ENCODE data around the gene HYAL2. TPM values are rescaled to one million over a fixed set of nuclear protein-coding genes. Genes with fewer than 3 reads are reported as not detected.
A peak's percentile ranks its signal among the peaks of the same experiment; 100 is the strongest.

HYAL2 gene
- total and polyA plus RNA-seq, 9 of the 15 experiments (the other 6 are each of a cell fraction or from before 2014, with no cell fraction given), result 0.36 to 22.7 (median 11.4) TPM; not detected in 1

- CTCF ChIA-PET (ENCODE audit: low intra/inter-chr PET ratio), result no interaction called here
- POLR2A ChIA-PET, result interaction anchor here (0.6 to 1.0 kb wide), 3 partner anchors 16 to 98 kb away, joined by 3 to 4 read pairs (median 3); no protein-coding TSS in a partner anchor
- DNase-seq (ENCODE audit: extremely low read depth in 1 of 4, low spot score in 3 of 4), result no peak
- H3K9ac ChIP-seq (ENCODE audit: insufficient read depth in 1 of 2, low read depth in 2 of 2, low read length in 2 of 2), result peak overlapping the region in 1 of 2 experiments; percentile 76; a peak in 3 of 4 replicates
- H3K4me2 ChIP-seq (ENCODE audit: insufficient read depth, low read length), result no peak overlapping the region
- peak overlapping the region; percentile 49; the same call in 2 of the 3 replicates for H3K27ac ChIP-seq (ENCODE audit: extremely low read depth, low read depth, low read length)
- H3K4me3 ChIP-seq, result no peak overlapping the region
- H3K36me3 ChIP-seq (ENCODE audit: control insufficient read depth, insufficient read depth, low read length), result peaks cover 70% of the 10 kb centered on the region; the same call in 2 of the 3 replicates
- intact Hi-C loops (cut with micrococcal nuclease), result no loop called here
- H3K9me3 ChIP-seq (replicated peaks; ENCODE audit: control insufficient read depth, insufficient read depth, low read depth, low read length), result no peaks in the 10 kb centered on the region
- no peak for ATAC-seq
- H3K27me3 ChIP-seq (ENCODE audit: control insufficient read depth in 2 of 2, insufficient read depth in 2 of 2, low read length in 2 of 2), result no peaks in the 10 kb centered on the region
- H3K4me1 ChIP-seq (replicated peaks in 1 of 2; ENCODE audit: control insufficient read depth in 2 of 2, insufficient read depth in 2 of 2, low read length in 2 of 2), result peaks cover 20 to 32% of the 10 kb centered on the region in 2 experiments; a peak in 4 of 5 replicates
- peaks cover 18% of the 10 kb centered on the region for H4K20me1 ChIP-seq (replicated peaks; ENCODE audit: control insufficient read depth, insufficient read depth, low read length)
- H2AFZ ChIP-seq (ENCODE audit: low read depth, low read length), result no peak overlapping the region
- 53% methylated on average over 8 of the region's 12 CpGs for WGBS (ENCODE audit: insufficient coverage, low coverage, missing lambda C conversion rate)
- BruUV-seq (replicated peaks), result no TSS peak
- FAIRE-seq, result no peak
- in situ Hi-C loops (cut with MboI), result no loop called here
- H3K9me1 ChIP-seq (ENCODE audit: control insufficient read depth, insufficient read depth, low read length), result peaks cover 4% of the 10 kb centered on the region
- peaks cover 64% of the 10 kb centered on the region for H3K79me2 ChIP-seq (ENCODE audit: control insufficient read depth, insufficient read depth, low read length)
- TF ChIP-seq CTCF (IDR thresholded peaks at IDR 0.05 in 2 of 3, conservative IDR thresholded peaks at IDR 0.05 in 1 of 3; ENCODE audit: insufficient read depth in 2 of 3, low read depth in 1 of 3, low read length in 3 of 3) (no peak), IRF9 (tag; IDR thresholded peaks at IDR 0.05) (no peak), MYBL2 (IDR thresholded peaks at IDR 0.05; ENCODE audit: low read depth) (no peak), MYBL2 (CRISPR knock-in tag; IDR thresholded peaks at IDR 0.05; ENCODE audit: borderline replicate concordance) (no peak), ADNP (tag; IDR thresholded peaks at IDR 0.05) (no peak), SMC3 (conservative IDR thresholded peaks at IDR 0.05; ENCODE audit: insufficient read depth, low read depth, low read length) (no peak), PHF8 (IDR thresholded peaks at IDR 0.05; ENCODE audit: borderline replicate concordance, low read length) (no peak), ZNF609 (CRISPR knock-in tag; IDR thresholded peaks at IDR 0.05; ENCODE audit: borderline replicate concordance) (no peak), ZNF232 (CRISPR knock-in tag; IDR thresholded peaks at IDR 0.05) (no peak), SFPQ (IDR thresholded peaks at IDR 0.05; ENCODE audit: low read depth, low read length) (no peak), ZC3H4 (CRISPR knock-in tag; IDR thresholded peaks at IDR 0.05; ENCODE audit: borderline replicate concordance) (no peak)
Measured at GRCh38 chr3:50333744-50334328, 11.3 kb upstream of the HYAL2 start.
